Effector CD8-positive, alpha-beta T cell (primary cell): ENCODE measurements around the gene KNL1.
A peak's percentile ranks its signal among the peaks of the same experiment; 100 is the strongest.
"Not testable (repeated sequence)": the region's sequence is repeated elsewhere in the genome, so short reads cannot be mapped to it uniquely, and the experiment has no call there.

Source experiments
- DNase-seq: peaks from one replicate; lab custom pipeline; 2025; lab: John Stamatoyannopoulos, UW

The KNL1 gene

DNA sequence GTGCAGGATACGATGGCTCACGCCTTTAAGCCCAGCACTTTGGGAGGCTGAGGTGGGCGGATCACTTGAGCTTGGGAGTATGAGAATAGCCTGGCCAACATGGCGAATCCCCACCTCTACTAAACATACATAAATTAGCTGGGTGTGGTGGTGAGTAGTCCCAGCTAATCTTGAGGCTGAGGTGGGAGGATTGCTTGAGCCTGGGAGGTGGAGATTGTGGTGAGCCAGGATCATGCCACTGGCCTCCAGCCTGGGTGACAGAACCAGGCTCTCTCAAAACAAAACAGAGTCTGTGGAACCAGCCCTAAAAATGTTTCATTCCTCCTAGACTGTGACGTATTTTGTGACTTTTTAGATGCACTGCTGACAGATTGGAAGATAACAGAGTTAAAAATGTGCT lies 66.6 kb downstream of the KNL1 start:
- DNase-seq, result no peak

DNA sequence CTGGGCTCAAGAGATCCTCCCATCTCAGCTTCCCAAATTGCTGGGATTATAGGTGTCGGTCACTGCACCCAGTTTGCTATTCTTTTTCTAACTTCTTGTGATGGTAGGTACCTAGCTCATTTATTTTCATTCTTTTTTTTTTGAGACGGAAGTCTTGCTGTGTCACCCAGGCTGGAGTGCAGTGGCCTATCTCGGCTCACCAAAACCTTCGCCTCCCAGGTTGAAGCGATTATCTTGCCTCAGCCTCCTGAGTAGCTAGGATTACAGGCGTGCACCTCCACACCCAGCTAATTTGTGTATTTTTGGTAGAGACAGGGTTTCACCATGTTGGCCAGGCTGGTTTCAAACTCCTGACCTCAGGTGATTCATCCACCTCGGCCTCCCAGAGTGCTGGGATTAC lies 70.9 kb downstream of the KNL1 start:
- DNase-seq, result no peak

DNA sequence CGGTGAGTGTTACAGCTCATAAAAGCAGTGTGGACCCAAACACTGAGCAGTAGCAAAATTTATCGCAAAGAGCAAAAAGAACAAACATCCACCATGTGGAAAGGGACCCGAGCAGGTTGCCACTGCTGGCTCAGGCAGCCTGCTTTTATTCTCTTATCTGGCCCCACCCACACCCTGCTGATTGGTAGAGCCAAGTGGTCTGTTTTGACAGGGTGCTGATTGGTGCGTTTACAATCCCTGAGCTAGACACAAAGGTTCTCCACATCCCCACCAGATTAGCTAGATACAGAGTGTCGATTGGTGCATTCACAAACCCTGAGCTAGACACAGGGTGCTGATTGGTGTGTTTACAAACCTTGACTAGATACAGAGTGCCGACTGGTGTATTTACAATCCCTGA lies 82.2 kb downstream of the KNL1 start:
- not testable (repeated sequence) for DNase-seq

DNA sequence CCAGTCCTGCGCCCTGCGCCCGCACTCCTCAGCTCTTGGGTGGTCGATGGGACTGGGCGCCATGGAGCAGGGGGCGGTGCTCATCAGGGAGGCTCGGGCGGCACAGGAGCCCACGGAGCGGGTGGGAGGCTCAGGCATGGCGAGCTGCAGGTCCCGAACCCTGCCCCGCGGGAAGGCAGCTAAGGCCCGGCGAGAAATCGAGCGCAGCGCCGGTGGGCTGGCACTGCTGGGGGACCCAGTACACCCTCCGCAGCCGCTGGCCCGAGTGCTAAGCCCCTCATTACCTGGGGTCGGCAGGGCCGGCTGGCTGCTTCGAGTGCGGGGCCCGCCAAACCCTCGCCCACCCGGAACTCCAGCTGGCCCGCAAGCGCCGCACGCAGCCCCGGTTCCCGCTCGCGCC lies 82.9 kb downstream of the KNL1 start:
- not testable (repeated sequence) for DNase-seq

DNA sequence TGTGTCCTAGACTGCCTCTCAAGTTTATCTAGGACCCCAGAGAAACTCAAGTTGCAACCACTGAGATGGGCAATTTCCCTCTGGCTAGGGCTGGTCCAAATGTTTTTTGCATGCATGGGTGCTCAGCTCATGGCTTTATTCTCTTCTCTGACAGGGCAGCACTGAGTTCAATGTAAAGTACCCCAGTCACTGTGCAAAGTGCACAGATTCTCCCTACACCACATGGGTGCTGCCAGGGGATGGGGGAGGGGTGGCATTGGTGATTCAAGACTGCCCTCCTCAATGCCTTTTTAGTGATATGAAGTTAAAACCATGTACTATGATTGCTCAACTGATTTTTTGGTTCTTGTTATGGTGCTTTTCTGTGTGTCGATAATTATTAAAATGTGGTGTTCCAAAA lies 86.1 kb downstream of the KNL1 start:
- no peak for DNase-seq

DNA sequence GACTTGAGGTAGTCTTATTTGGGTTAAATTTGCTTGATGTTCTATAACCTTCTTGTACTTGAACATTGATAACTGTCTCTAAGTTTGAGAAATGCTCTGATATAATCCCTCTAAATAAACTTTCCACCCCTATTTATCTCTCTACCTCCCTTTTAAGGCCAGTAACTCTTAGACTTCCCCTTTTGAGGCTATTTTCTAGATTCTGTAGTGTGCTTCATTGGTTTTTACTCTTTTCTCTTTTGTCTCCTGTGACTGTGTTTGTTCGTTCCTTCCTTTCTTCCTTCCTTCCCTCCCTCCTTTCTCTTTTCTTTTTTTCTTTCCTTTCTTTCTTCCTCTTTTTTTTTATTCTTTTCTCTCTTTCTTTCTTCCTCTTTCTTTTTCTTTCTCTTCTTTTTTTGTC lies 86.9 kb downstream of the KNL1 start:
- not testable (repeated sequence) for DNase-seq

DNA sequence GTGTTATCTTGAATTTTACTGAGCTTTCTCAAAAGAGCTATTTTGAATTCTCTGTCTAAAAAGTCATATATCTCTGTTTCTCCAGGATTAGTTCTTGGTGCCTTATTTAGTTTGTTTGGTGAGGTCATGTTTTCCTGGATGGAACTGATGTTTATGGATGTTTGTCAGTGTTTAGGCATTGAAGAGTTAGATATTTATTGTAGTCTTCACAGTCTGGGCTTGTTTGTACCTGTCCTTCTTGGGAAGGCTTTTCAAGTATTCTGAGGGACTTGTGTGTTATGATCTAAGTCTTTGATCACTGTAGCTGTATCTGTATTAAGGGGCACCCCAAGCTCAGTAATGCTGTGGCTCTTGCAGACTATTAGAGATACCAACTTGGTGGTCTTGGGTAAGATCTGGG lies 90.3 kb downstream of the KNL1 start:
- DNase-seq, result no peak

DNA sequence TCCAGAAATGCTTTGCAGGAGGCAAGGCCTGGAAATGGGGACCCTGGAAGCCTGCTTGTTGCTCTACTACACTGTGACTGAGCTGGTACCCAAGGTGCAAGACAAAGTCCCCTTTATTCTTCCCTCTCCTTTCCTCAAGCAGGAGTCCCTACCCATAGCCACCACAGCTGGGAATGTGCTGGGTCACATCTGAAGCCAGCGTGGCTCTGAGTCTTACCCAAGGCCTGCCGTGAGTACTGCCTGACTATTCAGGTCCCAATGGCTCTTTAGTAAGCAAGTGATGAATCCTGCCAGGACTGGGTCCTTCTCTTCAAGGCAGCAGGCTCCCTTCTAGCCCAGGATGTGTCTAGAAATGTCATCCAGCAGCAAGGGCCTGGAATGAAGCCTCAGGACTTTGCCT lies 91.3 kb downstream of the KNL1 start:
- DNase-seq, result no peak

DNA sequence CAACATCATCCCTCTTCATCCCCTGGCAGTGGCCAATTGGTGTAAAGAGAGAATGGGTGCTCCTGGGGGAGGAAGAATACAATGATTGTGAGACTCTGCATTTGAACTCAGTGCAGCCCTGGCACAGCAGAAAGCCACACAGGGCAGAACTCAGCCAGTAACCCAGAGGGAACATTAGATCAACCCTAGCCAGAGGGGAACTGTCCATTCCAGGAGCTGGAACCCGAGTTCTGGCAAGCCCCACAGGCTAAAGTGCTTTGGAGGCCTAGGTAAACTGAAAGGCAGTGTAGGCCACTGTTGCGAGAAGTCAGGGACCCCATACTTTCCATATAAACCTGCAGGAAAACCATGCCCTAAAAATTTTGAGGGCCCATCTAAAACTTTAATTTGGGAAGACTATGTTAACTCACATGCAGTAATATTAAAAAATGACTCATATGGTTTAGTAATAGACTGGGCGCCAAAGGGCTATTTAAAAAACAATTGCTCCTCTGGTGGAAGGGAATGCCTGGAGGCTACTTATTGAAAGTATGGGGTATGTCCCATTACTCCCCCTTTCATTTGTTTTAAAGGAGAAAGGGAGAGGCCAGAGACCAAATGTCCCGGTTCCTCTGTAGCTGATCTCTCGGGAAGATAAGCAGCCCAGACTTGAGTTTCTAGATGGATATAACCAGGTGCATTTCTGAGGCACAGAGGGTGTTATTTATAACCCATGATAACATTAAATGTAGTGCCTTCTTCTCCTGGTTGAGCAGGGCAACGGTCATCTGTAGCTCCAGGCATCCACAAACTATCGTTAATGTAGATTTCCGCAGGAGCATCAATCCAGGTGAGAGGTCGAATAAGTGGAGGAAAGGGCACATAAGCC lies 95.1 kb downstream of the KNL1 start:
- no peak for DNase-seq

DNA sequence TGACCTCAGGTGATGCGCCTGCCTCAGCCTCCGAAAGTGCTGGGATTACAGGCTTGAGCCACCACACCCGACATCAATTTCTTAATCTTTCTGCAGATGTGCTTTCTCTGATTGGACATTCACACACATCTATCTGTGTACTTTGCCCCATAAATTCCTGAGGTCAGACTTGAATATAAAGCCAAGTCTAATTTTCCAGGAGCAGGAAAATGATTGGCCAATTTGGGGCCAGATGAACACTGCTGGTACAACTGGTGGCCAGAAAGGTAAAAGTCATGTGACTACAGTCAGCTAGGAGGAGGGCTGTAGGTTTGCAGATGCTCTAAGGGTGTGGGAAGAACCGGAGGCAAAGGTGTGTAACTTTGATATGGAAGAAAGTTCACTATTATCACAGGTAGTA lies 97.7 kb downstream of the KNL1 start:
- no peak for DNase-seq

DNA sequence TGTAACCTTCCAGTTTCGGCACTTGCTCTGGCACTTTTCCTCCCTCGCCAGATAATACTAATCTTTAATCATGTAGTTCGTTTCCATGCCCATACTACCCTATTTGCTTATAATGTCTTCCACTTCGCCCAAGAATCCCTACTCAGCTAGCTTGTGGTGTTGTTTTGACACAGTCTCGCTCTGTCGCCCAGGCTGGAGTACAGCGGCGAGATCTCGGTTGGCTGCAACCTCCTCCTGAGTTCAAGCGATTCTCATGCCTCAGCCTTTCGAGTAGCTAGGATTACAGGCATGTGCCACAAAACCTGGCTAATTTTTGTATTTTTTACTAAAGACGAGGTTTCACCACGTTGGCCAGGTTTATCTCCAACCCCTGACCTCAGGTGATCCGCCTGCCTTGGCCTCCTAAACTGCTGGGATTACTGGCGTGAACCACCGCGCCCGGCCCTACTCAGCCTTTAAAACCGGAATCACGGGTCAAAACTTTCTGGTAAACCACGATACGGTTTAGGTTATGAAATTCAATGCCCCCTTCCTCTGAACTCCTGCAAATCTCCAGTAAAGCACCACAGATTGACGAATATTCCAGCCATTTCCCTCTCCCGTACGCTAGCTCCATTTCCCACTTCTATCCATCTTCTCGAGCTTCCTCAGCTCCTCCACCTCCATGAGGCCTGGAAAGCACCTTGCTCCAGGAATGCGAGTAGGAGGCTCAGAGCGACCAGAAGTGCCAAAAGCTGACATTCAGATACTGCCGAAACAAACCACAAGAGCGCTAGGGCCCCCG lies 100.0 kb downstream of the KNL1 start:
- DNase-seq, result no peak

DNA sequence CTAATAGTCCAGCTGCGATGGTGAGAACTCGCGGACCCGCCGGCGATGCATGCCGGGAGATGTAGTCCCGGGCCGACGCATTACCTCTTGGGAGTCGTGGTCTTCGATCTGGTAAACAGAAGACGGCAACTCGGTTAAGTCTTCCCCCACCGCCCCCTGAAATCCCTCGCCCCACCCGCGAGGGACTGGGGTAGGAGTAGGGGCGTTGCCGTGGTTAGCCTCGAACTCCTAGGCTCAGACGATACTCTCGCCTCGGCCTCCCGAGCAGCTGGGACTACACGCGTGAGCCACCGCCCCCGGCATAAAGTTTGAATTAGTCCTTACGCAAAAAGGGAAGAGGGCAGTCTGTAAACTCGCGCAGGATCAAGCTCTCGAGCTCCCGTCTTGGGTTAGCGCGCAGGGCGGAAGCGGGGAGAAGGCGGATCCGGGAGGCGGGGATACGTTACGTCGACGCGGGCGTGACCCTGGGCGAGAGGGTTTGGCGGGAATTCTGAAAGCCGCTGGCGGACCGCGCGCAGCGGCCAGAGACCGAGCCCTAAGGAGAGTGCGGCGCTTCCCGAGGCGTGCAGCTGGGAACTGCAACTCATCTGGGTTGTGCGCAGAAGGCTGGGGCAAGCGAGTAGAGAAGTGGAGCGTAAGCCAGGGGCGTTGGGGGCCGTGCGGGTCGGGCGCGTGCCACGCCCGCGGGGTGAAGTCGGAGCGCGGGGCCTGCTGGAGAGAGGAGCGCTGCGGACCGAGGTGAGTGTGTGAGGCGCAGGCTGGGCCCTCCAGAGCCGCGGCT lies 100.8 kb downstream of the KNL1 start, which contains the start of gene RAD51:
RAD51 (plus strand) TSS at position 487 of the 781 bp plus-strand sequence. CDS start 3,585 bp downstream, outside the sequence.
- peak; percentile 81 for DNase-seq

DNA sequence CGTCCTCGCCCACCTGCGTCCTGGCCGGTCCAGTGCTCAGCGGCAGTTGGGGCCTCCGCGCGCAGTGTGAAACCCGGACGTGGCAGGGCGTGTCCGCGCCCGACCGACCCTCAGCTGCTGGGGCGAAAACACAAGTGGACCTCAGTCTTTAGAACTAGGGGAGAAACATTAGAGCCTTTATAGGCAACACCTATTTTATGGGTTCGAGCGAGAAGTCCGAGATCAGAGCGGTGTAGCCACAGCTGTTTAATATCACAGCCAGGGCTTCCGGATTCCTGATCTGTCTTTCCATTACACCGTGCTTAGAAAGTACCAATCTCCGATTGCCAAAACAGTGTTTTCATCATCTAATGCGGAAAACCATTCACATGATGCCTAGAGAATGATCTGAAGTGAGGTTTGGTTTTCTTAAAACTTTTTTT lies 101.4 kb downstream of the KNL1 start:
- no peak for DNase-seq

DNA sequence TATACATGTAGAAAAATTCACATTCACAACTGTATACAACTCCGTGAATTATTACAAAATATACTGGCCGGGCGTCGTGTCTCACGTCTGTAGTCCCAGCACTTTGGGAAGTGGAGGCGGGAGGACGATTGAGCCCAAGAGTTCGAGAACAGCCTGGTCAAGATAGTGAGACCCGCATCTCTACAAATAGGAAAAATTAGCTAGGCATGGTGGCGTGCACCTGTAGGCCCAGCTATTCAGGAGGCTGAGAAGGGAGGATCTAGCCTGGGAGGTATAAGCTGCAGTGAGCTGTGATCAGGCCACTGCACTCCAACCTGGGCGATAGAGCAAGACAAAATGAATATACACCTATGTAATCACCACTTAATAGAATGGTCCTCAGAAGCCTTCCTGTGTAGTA lies 102.2 kb downstream of the KNL1 start:
- DNase-seq, result no peak

DNA sequence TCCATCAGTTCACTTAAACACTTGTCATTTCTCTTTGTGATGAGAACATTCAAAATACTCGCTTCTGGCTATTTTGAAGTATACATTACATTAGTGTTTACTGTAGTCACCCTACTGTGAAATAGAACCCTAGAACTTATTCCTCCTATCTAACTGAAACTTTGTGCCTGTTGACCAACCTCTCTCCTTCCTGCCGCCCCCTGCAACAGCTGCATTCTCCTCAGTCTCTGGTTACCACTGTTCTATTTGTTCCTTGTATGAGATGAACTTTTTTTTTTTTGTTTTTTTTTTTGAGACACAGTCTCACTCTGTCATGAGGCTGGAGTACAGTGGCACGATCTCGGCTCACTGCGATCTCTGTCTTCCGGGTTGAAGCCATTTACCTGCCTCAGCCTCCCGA lies 103.9 kb downstream of the KNL1 start:
- no peak for DNase-seq

DNA sequence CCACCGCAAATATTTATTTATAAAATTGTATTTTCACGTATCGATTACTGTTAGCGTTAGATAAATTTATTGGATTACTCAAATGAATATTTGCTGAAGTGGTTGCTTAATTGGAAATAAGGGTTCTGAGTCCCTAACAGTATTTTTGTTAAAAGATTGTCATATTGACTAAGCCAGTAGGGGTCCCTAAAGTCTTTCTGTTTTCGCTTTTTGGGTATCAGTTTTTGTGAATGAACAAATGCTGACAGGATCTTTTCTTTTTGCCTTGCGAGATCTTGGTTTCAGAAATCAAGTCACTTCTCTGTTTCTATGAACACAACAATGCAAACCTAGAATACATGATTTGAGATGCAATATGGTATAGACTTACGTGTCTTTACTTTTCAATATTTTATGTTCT lies 108.0 kb downstream of the KNL1 start:
- no peak for DNase-seq

DNA sequence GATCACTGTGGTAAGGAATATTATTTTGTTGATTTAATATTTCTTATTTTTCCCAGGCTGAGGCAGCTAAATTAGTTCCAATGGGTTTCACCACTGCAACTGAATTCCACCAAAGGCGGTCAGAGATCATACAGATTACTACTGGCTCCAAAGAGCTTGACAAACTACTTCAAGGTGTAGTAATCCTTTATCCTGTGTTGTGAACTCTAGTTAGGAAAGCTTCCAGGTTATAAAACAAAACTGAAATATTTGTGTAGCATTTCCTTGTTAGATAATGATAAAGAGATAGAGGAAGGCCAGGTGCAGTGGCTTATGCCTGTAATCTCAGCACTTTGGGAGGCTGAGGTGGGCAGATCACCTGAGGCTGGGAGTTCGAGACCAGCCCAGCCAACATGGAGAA lies 112.1 kb downstream of the KNL1 start:
- DNase-seq, result no peak
